Activated CD4-positive, alpha-beta T cell treated with anti-CD3 and anti-CD28 coated beads, Interleukin-2, amount 50 U/mL, for 16 hours (primary cell): ENCODE measurements around the gene CCDC74B.
"Not testable (repeated sequence)": the region's sequence is repeated elsewhere in the genome, so short reads cannot be mapped to it uniquely, and the experiment has no call there.

Source experiments
- DNase-seq: peaks from one replicate; pipeline ENCODE4 v3.0.0-alpha.2; 2020

The CCDC74B gene

DNA sequence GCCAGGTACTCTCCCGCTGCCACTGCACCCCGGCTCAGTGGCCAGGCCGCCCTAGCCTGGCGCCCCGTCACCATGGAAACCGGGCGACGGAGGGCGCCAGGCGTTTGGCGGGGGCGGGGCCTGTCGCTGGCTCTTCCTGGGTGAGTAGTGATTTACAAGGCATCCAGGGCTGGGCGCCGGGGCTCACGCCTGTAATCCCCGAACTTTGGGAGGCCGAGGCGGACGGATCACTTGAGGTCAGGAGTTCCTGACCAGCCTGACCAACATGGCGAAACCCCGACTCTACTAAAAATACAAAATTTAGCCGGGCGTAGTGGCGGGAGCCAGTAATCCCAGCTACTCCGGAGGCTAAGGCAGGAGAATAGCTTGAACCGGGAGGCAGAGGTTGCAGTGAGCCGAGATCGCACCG, at the start of gene CCDC74B:
CCDC74B (minus strand) TSS at position 107 of the 409 bp plus-strand sequence. CDS start 116 bp downstream, outside the sequence.
- DNase-seq = peak; percentile 69

GRCh38 chr2:130193824-130194223, 48.9 kb upstream of the CCDC74B start:
- DNase-seq = not testable (repeated sequence)

- not testable (repeated sequence) for DNase-seq
These were observed 47.5 kb upstream of the CCDC74B start for GRCh38 chr2:130192451-130192850.

GRCh38 chr2:130191319-130191718, 46.4 kb upstream of the CCDC74B start:
- not testable (repeated sequence) for DNase-seq

GRCh38 chr2:130190237-130190636, 45.3 kb upstream of the CCDC74B start:
- no peak for DNase-seq

- not testable (repeated sequence) for DNase-seq
These were observed 44.0 kb upstream of the CCDC74B start for GRCh38 chr2:130188958-130189357.

GRCh38 chr2:130187859-130188792, 43.2 kb upstream of the CCDC74B start:
- DNase-seq = not testable (repeated sequence)

DNA sequence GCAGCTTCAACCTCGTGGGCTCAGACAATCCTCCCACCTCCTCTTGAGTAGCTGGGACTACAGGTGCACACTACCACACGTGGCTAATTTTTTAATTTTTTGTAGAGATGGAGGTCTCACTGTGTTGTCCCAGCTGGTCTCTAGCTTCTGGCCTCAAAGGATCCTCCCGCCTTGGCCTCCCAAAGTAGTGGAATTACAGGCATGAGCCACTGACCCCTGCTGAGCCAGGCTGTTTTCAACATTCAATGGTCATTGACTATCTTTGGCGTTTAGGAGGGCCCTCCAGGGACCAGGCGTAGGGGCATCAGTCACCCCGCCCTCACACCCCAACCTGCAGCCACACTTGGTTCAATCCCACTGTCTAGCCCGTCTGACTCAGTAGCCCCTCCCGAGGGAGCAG, 42.4 kb upstream of the CCDC74B start:
- DNase-seq = no peak

DNA sequence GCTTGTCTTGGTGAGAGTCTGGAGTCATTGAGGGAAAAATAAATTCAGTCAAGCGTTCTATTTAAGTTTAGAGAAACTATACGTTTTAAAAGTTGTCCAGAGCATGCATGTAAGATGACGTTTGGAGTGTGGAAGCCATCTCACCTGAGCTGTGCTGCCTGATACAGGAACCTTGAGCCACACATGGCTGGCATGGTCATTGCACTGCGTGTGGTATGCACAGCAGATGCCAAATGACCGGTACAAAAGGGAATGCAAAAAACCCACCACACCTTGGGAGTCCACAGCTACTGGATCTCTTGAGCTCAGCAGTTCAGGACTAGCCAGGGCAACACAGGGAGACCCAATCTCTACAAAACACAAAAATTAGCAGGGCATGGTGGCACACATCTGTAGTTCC, 41.5 kb upstream of the CCDC74B start:
- no peak for DNase-seq

DNA sequence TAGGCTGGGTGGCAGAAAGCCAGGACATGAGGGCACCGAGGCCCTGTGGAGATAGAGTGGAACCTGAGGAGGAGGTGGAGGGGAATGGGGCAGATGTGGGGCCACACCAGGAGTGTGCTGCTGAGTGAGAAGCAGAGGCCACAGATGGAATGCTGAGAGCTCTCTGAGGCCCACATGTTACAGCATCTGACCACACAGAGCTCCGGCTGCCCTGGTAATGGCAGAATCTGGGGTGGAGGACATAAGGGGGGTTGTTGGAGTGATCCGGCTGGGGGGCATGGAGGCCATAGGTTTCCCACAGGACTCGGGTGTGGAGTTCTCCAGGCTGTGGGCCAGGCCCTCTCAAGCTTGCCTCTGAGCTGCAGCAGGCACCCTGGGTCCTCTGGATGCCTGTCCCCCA, 41.0 kb upstream of the CCDC74B start:
- no peak for DNase-seq

- DNase-seq = no peak
These were observed 40.5 kb upstream of the CCDC74B start for GRCh38 chr2:130185436-130185835.

DNA sequence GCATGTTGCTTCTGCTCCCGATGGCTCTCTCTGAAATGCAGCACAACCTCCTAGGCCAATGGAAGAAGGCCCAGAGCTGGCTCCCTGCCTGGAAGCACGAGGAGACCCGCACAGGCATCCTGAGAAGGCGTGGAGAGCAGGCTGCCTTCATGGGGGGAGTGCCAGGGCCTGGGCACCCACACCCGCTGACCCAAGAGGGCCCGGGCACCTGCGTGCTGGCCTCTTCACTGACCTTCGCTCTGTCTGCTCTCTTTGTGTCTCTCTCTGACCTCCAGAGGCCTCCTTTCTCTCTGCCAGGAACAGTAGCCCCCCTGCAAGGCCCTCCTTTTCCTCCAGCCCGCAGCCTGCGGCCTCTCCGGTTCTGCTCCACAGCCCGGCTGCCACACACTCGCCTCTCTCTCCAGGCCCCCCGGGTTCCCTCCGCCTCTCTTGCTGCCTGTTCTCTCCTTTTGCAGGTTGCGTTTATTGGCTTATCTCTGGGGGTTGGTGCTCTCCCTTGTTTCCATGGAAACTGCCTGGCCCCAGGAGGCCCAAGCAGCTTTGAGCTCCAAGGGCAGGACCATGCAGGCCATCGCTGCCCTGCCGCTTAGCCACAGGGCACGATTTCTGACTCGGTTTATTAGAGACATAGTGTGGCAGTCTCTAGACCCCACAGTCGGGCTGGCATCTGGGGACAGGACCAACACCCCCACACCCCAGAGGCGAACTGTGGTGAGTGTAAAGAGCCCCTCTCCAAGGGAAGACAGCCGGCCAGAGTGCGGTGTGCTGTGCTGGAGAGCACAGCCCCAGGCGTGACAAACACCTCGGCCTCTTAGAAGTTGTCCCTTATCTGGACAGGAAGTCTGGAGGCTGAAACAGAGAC, 38.8 kb upstream of the CCDC74B start:
- DNase-seq = no peak

GRCh38 chr2:130182826-130183511, 38.1 kb upstream of the CCDC74B start:
- not testable (repeated sequence) for DNase-seq

GRCh38 chr2:130181880-130182682, 37.2 kb upstream of the CCDC74B start, which contains the start of gene MZT2B:
Gene MZT2B (plus strand): TSS chr2:130182262. CDS start chr2:130182283, 21 bp downstream.
- DNase-seq = peak; percentile 92

GRCh38 chr2:130181325-130181879, 36.5 kb upstream of the CCDC74B start, which contains the start of gene SMPD4:
Gene SMPD4 (minus strand): TSS chr2:130181602. CDS start chr2:130176592, 5,010 bp downstream.
- peak; percentile 96 for DNase-seq

- DNase-seq = not testable (repeated sequence)
These were observed 35.8 kb upstream of the CCDC74B start for GRCh38 chr2:130180404-130181324.

GRCh38 chr2:130174866-130175265, 30.0 kb upstream of the CCDC74B start:
- DNase-seq = peak; percentile 48

DNA sequence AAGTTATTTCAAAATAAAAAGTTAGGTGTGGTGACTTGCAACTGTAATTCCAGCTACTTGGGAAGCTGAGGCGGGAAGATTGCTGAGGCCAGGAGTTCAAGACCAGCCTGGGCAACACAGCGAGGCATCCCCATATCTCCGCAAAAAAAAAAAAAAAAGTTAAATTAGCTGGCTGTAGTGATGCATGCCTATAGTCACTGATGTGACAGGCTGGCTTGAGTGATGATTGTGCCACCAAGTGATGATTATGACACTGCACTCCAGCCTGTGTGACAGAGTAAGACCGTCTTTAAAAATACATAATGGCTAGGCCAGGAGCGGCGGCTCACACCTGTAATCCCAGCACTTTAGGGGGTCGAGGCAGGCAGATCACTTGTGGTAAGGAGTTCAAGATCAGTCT, 25.0 kb upstream of the CCDC74B start:
- no peak for DNase-seq

- DNase-seq = peak; percentile 27
These were observed 24.3 kb upstream of the CCDC74B start for GRCh38 chr2:130169163-130169562.

DNA sequence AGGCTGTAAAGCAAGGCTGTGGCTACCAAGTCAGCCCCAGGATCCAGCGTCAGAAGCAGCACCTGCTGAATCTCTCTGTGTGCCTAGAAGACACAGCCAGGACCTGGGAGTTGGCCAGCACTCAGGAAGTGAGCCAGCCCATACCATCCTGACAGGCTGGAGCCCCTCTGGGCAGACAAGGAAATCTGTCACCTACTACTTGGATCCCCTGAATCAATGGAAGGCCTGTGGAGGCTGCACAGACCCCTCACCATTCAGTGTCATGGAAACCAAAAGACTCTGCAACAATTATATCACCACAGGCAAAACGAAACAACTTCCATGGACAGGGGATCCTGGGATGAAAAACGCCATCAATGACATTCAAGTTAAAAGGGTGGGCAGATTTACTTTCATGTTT, 21.7 kb upstream of the CCDC74B start:
- DNase-seq = not testable (repeated sequence)
